ENCODE data around the gene S100A7A. TPM values are rescaled to one million over a fixed set of nuclear protein-coding genes. Genes with fewer than 3 reads are reported as not detected.

Gene S100A7A
- total and polyA plus RNA-seq, 2 of the 13 experiments (the other 11 are each of a cell fraction or from before 2014, with no cell fraction given), result not detected

- ChIA-PET POLR2A (no interaction called here), CTCF (ENCODE audit: low intra/inter-chr PET ratio, low total read pairs) (no interaction called here)
- H3K4me1 ChIP-seq (ENCODE audit: insufficient read depth, low read length), result no peaks in the 10 kb centered on the region
- peaks cover 3 to 11% of the 10 kb centered on the region in 2 experiments; a peak in 3 of 5 replicates for H3K27me3 ChIP-seq (ENCODE audit: control insufficient read depth in 1 of 2, insufficient read depth in 2 of 2, low read length in 2 of 2)
- DNase-seq (ENCODE audit: low spot score) (no peak), FAIRE-seq (no peak), ATAC-seq (no peak)
- in situ Hi-C loops (cut with HindIII; ENCODE audit: extremely low pct_ligation_motif_present, low pct_unique_long_range_greater_than_20kb) (no loop called here), intact Hi-C loops (cut with micrococcal nuclease; ENCODE audit: unreplicated experiment) (no loop called here)
- H3K79me2 ChIP-seq (ENCODE audit: insufficient read depth, low read length), result no peaks in the 10 kb centered on the region
- no peaks in the 10 kb centered on the region for H3K9me3 ChIP-seq (ENCODE audit: low read length)
- no peak within 1 kb of the TSS for H3K4me3 ChIP-seq (replicated peaks in 1 of 3; ENCODE audit: insufficient read depth in 1 of 3, low read depth in 2 of 3, low read length in 3 of 3)
- no peak within 1 kb of the TSS for H3K4me2 ChIP-seq (ENCODE audit: low read depth, low read length)
- no peaks in the 10 kb centered on the region for H4K20me1 ChIP-seq (ENCODE audit: insufficient read depth, low read length)
- no peak within 1 kb of the TSS for H3K9ac ChIP-seq (ENCODE audit: insufficient read depth, low read depth, low read length)
- no peak within 1 kb of the TSS for H3K27ac ChIP-seq (ENCODE audit: extremely low read length, insufficient read depth, low read length)
- H3K36me3 ChIP-seq (replicated peaks in 1 of 2; ENCODE audit: control insufficient read depth in 1 of 2, insufficient read depth in 2 of 2, low read length in 2 of 2), result no peaks in the 10 kb centered on the region
- whole genome bisulfite sequencing (ENCODE audit: low lambda C conversion rate), result 0% methylated on average over 4 of the region's 4 CpGs
- no peak within 1 kb of the TSS for H2AFZ ChIP-seq (ENCODE audit: low read length)
- no TSS peak for BruUV-seq (replicated peaks)
- TF ChIP-seq SAP130 (CRISPR knock-in tag; IDR thresholded peaks at IDR 0.05; ENCODE audit: low read depth), result no peak
- TF ChIP-seq ZNF672 (CRISPR knock-in tag; IDR thresholded peaks at IDR 0.05), result no peak
- TF ChIP-seq ZNF232 (CRISPR knock-in tag; IDR thresholded peaks at IDR 0.05; ENCODE audit: borderline replicate concordance), result no peak
- TF ChIP-seq NFIC (IDR thresholded peaks at IDR 0.05; ENCODE audit: low read length), result no peak
- no peak for TF ChIP-seq ATF3 (CRISPR knock-in tag; IDR thresholded peaks at IDR 0.05)
- no peak for TF ChIP-seq PBX3 (CRISPR knock-in tag; IDR thresholded peaks at IDR 0.05; ENCODE audit: borderline replicate concordance)
- TF ChIP-seq AHDC1 (CRISPR knock-in tag; IDR thresholded peaks at IDR 0.05; ENCODE audit: borderline replicate concordance), result no peak
- no peak for TF ChIP-seq MBD4 (IDR thresholded peaks at IDR 0.05; ENCODE audit: borderline replicate concordance, low read length)
- no peak for TF ChIP-seq REPIN1 (CRISPR knock-in tag; IDR thresholded peaks at IDR 0.05; ENCODE audit: borderline replicate concordance, low read depth)
- no peak for TF ChIP-seq BHLHE40 (IDR thresholded peaks at IDR 0.05; ENCODE audit: low read length)
- TF ChIP-seq GZF1 (CRISPR knock-in tag; IDR thresholded peaks at IDR 0.05), result no peak
- TF ChIP-seq ZNF367 (CRISPR knock-in tag; IDR thresholded peaks at IDR 0.05; ENCODE audit: borderline replicate concordance), result no peak
- no peak for TF ChIP-seq HES4 (CRISPR knock-in tag; IDR thresholded peaks at IDR 0.05; ENCODE audit: borderline replicate concordance)
- no peak for TF ChIP-seq ETV5 (CRISPR knock-in tag; IDR thresholded peaks at IDR 0.05; ENCODE audit: borderline replicate concordance)
- TF ChIP-seq MIER3 (CRISPR knock-in tag; IDR thresholded peaks at IDR 0.05; ENCODE audit: borderline replicate concordance), result no peak
- TF ChIP-seq SNAPC5 (CRISPR knock-in tag; IDR thresholded peaks at IDR 0.05; ENCODE audit: borderline replicate concordance), result no peak
- TF ChIP-seq NR2C2 (CRISPR knock-in tag; IDR thresholded peaks at IDR 0.05; ENCODE audit: borderline replicate concordance), result no peak
Observed at GRCh38 chr1:153460551-153460950, 44.2 kb downstream of the S100A7A start, which contains the start of gene S100A7. S100A7 (minus strand) TSS chr1:153460651; CDS start chr1:153459013, 1,638 bp downstream.
